ENCODE measurements around the gene CMSS1.
"Not testable (repeated sequence)": the region's sequence is repeated elsewhere in the genome, so short reads cannot be mapped to it uniquely, and the experiment has no call there.

The CMSS1 gene

DNA sequence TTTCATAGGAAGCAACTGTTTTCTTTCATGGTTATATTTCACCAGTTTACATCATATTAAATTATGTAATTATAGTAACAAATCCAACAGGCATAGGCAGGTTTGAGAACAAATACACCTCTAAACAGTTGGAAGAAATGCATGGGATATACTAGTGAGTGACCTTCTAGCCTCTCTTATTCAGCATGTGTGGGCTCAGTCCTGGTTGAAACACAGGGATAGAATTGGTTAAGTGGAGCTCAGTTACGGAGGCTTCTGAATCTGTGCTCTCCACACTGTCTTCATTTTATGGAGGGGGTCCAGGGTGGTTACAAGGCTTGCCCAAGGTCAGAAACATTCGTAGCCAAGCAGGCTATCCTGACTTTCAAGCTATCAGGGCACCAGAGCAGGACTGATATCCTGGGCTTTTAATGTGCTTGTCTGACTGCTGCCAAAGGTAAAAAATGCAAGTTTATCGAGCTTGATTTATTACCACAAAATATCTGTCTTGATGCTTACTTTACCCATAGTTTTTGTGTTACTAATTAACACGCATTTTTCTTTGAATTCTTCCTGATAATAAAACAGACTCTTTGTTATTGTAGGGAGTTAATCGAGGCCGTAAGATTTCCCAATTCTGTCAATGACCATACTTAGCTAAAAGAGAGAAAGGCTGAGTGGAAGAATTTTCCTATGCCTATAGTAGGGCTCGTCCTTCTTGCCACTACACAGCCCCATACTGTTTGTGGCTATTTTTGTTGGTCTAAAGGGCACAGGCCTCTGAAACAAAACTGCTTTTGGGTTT lies 207.1 kb downstream of the CMSS1 start:
- no peak for DNase-seq (ENCODE audit: low read depth)

- no peak for DNase-seq (ENCODE audit: low read depth)
Measured at GRCh38 chr3:100027321-100027720, 209.7 kb downstream of the CMSS1 start.

DNA sequence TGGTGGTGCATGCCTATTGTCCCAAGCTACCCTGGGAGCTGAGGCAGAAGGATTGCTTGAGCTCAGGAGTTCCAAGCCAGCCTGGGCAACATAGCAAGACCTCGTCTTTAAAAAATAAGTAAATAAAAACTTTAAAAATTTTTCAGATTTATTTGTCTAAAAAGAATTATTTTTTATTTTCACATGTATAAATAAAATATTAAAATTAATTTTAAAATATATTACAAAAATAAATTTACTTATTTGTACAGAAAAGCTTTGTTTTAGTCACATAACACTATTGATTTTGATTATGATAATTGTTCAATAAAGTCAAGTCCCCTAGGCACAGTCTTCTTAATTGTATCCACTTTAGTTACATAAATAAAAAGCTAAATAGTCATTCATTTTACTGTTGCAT lies 211.4 kb downstream of the CMSS1 start:
- no peak for DNase-seq (ENCODE audit: low read depth)

DNA sequence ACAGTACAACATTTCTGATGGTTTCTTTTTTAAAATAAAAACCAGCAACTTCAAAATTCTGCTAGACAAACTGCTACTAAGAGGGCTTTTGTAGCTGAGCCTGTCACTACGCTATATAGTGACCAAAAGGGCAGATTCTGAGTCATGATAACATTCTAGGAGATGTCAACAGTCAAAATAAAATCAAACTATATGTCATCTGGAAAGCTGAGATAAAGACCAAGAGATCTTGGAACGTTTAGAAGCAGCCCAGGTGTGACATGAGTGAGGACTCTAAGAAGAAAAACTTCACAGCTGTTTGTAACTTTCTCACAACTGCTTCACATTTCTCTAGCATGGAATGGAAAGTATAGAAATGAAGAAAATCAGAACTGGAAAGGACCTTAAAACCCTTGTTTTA lies 212.0 kb downstream of the CMSS1 start:
- DNase-seq (ENCODE audit: low read depth): no peak

- DNase-seq (ENCODE audit: low read depth): no peak
Measured at GRCh38 chr3:100030346-100030745, 212.7 kb downstream of the CMSS1 start.

DNA sequence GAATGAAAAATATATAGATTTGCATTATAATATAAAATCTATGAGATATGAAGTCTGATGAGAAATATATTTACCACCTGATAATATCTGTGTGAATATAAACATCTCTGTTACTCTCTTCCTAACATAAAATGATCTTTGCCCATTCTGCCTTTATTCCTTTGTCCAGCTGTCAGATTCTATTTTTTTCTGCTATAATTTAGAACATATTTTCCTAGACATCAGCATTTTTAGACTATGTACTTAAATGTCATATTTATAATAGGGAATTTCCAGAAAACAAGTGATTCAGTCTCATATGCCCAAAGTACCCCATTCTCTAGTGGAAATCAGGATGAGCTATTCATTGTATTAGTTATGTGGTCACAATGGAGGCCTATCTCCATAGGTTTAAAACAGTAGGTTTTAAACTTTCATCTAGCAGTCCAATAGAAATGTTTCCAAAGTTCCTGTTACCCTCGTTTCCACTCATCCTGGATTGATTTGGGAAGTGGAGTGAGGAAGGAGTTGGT lies 213.3 kb downstream of the CMSS1 start:
- DNase-seq (ENCODE audit: low read depth): no peak

DNA sequence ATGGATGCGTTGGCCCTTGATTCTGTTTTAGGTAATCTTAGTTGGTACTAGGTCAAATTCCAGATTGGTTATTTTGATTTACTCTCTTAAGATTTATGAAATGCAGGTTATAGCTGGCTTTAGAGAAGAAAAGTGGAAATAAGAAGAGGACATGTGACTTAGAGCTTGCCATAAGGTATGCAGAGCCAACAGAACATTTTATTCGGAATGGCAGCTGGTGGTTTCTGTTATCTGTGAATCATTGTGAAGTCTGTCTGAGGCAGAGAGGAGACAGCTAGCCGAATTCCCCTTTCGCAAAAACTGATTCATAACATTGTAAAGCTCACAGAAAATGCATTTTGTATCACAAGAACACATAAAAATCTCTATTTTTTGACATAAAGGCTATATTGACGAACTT lies 214.6 kb downstream of the CMSS1 start:
- DNase-seq (ENCODE audit: low read depth): no peak

GRCh38 chr3:100033184-100033583 lies 215.5 kb downstream of the CMSS1 start:
- no peak for DNase-seq (ENCODE audit: low read depth)

DNA sequence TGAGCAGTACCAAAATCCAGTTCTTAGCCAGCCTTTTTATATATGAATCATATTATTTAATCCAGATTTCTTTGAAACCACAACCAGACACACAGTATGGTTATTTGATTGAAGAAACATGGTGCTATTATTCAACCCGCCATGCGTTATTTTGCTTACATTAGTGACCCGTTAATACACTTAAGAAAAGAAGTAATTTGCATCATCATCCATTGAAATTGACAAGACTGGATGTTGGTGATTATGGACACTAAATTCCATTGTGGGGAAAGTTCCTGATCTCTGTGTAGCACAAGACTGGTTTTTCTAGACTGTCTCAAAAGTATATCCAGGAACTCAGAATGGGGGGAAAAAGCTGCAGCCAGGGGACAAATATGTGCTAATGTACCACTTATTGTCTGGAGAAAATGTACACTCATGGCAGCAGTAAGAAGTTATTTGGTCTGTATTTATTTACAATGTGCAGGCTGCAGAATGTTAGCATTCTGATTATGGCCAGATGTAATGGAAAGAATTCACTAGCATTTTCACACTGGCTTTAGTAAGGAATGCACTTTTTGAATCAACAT lies 216.3 kb downstream of the CMSS1 start:
- DNase-seq (ENCODE audit: low read depth): no peak

GRCh38 chr3:100039075-100039474 lies 221.4 kb downstream of the CMSS1 start:
- no peak for DNase-seq (ENCODE audit: low read depth)

DNA sequence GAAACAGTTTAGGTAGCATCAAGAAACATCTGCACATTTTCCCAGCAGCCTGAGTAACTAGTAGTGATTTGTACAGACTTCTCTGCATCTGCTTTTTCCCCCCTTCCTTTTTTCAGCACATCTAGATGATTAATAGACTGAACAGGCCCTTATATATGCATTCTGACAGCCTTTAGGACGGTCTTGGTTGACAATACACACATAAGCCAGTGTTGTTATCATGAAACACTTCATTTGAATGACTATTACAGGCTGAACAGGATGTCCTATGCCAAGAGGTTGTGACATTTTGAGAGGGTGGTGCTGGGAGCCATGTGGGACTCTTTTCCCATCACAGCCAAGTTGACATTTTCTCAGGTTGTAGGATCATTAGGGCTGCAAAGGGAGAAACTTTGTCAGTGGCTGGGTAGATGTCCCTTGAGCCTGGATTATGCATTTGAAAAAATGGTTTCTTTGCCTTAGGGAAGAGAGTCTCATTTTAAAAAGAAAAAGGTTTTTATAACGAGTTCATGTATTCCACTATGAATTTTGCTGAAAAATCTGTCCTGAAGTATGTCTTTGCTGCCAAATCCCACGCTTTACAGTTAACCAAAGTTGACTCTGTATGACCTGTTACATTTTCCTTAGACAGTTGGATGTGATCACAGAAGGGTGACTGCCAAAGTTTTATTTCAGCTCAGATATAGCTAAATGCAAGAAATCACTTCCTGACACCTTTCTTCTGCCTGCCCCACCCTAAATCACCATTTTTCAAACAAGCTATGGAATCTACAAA lies 223.0 kb downstream of the CMSS1 start:
- DNase-seq (ENCODE audit: low read depth): no peak

- no peak for DNase-seq (ENCODE audit: low read depth)
Measured at GRCh38 chr3:100041328-100041749, 223.7 kb downstream of the CMSS1 start.

- no peak for DNase-seq (ENCODE audit: low read depth)
Measured at GRCh38 chr3:100042166-100042981, 224.7 kb downstream of the CMSS1 start.

DNA sequence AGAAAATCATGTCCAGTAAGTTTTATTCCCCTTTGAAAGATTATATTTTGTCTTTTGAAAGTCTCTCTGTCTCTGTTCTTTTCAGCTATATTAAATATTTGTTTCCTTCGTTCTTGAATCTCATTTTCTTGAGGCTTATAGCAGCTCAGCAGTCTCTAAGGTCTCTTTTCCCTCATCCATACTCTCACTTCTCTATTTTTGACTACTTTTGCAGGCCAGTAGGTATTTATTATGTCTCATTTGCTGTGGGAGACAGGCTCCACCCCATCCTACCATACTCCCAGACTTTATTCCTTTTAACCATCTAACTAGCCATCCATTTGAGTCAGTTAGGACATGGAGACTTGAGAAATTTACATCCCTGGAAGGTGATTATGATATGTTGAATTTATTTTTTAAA lies 225.6 kb downstream of the CMSS1 start:
- DNase-seq (ENCODE audit: low read depth): no peak

DNA sequence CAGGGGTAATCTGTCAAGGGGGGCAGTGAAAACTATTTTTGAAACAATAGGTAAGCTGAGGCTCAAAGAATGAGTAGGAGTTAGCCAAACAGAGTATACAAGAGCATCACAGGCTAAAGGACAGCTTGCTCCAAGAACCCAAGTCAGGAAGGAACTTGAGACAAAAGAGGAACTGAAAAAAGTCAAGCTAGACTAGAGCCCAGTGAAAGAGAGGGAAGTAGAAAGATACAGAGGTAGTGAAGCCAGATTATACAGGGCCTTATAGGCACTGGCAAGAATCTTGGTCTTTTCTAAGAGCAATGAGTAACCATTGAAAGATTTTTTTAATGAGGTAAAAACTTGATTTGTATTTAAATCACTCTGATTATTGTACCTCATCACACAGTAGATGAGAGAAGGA lies 226.7 kb downstream of the CMSS1 start:
- DNase-seq (ENCODE audit: low read depth): no peak

- no peak for DNase-seq (ENCODE audit: low read depth)
Measured at GRCh38 chr3:100045696-100046095, 228.0 kb downstream of the CMSS1 start.

- no peak for DNase-seq (ENCODE audit: low read depth)
Measured at GRCh38 chr3:100046986-100047385, 229.3 kb downstream of the CMSS1 start.

DNA sequence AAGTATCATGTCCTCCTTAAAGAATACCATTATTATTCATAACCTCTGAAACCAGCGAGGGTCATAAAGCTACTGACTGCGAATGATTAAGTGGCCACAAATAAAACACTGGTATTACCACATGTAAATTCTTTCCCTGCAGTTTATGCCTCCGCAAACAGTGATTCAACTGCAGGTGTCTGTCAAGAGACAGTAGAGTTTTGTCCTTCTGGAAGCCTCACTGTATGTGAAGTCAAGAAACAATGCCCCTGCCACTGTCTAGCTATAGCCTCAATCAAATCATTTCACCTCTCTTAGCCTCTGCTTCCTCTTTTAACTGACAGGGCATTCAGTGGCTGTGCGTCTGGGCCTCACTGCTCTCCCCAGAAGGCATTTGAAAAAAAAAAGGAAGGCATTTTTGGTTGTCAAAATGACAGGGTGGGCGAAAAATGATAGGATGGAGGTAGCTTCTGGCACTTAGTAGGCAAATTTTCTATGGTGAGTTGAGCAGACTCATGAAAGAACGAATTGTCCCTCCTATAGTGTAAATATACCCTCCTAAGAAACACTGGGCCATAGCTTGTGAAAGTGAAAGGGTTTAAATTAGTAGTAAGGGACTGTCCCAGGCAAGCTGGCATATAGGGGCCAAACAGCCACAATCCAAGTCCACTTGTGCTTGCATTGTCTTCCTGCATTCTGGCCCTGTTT lies 229.9 kb downstream of the CMSS1 start:
- DNase-seq (ENCODE audit: low read depth): no peak

DNA sequence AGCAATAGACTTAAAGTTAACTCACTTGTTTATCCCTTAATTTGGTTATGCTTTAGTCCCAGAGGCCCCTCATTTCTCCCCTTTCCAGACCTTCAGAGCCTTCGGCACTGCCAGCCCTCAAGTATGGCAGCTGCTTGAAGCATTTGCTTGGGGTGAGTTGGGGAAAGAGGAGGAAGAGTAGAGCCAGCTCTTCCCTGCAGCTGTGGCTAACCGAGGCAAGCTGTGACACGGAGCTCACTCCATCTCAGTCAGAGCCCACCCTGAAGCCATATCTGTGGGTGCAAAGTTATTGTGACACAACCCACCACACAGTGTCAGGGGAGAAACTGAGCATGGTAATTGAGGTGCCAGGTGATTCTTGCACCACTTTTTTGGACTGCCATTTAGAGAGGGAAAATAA lies 230.6 kb downstream of the CMSS1 start:
- DNase-seq (ENCODE audit: low read depth): no peak

GRCh38 chr3:100051513-100051912 lies 233.9 kb downstream of the CMSS1 start:
- DNase-seq (ENCODE audit: low read depth): not testable (repeated sequence)

- no peak for DNase-seq (ENCODE audit: low read depth)
Measured at GRCh38 chr3:100053951-100054620, 236.4 kb downstream of the CMSS1 start.
